ENCODE measurements around the gene TCF4.

TCF4 gene

GRCh38 chr18:55501982-55502710, 85.8 kb downstream of the TCF4 start:
- Mint-ChIP-seq H3K27me3 (ENCODE audit: low read depth, poor library complexity) (no peaks in the 10 kb centered on the region), H3K36me3 (ENCODE audit: low read depth) (peaks cover 18% of the 10 kb centered on the region), H3K9me3 (no peaks in the 10 kb centered on the region), H3K4me1 (peaks cover 65% of the 10 kb centered on the region), H3K27ac (peak overlapping the region; percentile 94), H3K4me3 (no peak overlapping the region)
- no peak for TF ChIP-seq CTCF (IDR thresholded peaks at IDR 0.05)
- no peak for DNase-seq

DNA sequence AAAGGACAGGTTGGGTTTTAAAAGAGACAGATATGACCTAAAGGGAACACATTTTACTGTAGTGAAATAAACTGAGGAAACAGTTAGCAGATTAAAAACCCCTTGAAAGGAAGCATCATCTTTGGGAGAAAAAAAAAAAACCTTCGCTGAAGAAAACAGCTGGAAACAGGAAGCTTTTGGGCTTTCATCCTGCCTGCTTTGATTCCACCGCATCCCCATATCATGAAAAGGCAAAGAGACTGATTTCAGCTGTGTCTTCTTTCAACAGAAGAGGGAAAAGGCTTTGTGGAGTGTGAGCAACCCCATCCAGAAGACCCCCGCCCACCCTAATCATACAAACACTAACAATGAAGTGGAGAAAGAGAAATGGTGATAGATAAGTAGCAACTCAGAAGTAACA, 86.4 kb downstream of the TCF4 start:
- no peaks in the 10 kb centered on the region for H3K9me3 Mint-ChIP-seq
- no peak for DNase-seq
- H3K4me3 Mint-ChIP-seq, result no peak overlapping the region
- no peaks in the 10 kb centered on the region for H3K27me3 Mint-ChIP-seq (ENCODE audit: low read depth, poor library complexity)
- peaks cover 17% of the 10 kb centered on the region for H3K36me3 Mint-ChIP-seq (ENCODE audit: low read depth)
- no peak for TF ChIP-seq CTCF (IDR thresholded peaks at IDR 0.05)
- H3K27ac Mint-ChIP-seq, result peak overlapping the region; percentile 94
- peaks cover 66% of the 10 kb centered on the region for H3K4me1 Mint-ChIP-seq

GRCh38 chr18:55500316-55501086, 87.5 kb downstream of the TCF4 start:
- peak overlapping the region; percentile 72 for H3K27ac Mint-ChIP-seq
- peaks cover 12% of the 10 kb centered on the region for H3K36me3 Mint-ChIP-seq (ENCODE audit: low read depth)
- no peak for TF ChIP-seq CTCF (IDR thresholded peaks at IDR 0.05)
- H3K4me1 Mint-ChIP-seq, result peaks cover 71% of the 10 kb centered on the region
- H3K27me3 Mint-ChIP-seq (ENCODE audit: low read depth, poor library complexity), result no peaks in the 10 kb centered on the region
- DNase-seq, result no peak
- H3K9me3 Mint-ChIP-seq, result no peaks in the 10 kb centered on the region
- no peak overlapping the region for H3K4me3 Mint-ChIP-seq

DNA sequence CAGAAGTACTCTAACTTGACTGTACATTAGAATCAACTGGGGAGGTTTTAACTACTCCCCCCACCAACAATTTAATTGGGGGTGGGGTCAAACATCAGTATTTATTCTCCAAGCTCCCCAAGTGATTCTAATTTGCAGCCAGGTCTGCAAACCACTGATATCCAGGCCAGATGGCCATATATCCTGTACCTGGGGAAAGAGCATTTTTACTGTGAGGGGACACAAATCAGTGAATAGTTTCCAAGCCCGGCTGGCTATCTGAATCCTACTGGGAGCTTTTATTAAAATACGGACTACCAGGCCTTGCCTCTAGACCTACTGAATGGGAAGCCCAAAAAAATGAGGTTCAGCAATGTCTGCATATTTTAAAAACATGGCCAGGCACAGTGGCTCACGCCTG, 88.5 kb downstream of the TCF4 start:
- peak overlapping the region; percentile 23 for H3K27ac Mint-ChIP-seq
- no peaks in the 10 kb centered on the region for H3K27me3 Mint-ChIP-seq (ENCODE audit: low read depth, poor library complexity)
- H3K36me3 Mint-ChIP-seq (ENCODE audit: low read depth), result peaks cover 7% of the 10 kb centered on the region
- TF ChIP-seq CTCF (IDR thresholded peaks at IDR 0.05), result no peak
- H3K4me3 Mint-ChIP-seq, result no peak overlapping the region
- no peaks in the 10 kb centered on the region for H3K9me3 Mint-ChIP-seq
- peaks cover 75% of the 10 kb centered on the region for H3K4me1 Mint-ChIP-seq
- no peak for DNase-seq

DNA sequence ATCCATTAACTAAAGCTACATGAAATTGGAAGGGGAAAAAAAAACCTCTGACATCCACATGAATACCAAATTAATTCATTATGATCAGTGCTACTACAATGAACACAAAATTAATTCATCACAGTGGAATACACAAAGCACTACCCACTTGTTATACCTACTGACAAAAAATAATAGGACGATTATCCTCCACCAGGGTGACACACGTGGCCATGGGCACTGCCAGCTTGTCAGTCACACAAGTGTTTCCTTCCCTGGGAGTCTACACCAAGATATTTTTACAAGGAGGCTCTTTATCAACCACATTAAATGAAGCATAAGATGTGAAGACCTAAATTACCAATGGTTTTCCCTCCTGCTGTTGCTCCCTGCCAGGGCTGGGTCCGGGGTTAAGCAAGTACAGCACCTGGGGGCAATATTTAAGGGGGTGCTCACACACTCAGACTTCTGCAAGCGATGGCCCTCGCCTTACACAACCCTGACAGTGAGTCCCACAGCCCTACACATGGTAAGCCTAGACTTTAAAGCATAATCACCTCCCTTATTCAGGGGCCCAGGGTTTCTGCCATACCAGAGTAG, 90.1 kb downstream of the TCF4 start:
- Mint-ChIP-seq H3K36me3 (ENCODE audit: low read depth) (no peaks in the 10 kb centered on the region), H3K4me3 (no peak overlapping the region), H3K9me3 (no peaks in the 10 kb centered on the region), H3K4me1 (peaks cover 76% of the 10 kb centered on the region), H3K27me3 (ENCODE audit: low read depth, poor library complexity) (no peaks in the 10 kb centered on the region), H3K27ac (no peak overlapping the region)
- TF ChIP-seq CTCF (IDR thresholded peaks at IDR 0.05), result no peak
- DNase-seq, result no peak
